ENCODE data around the gene PTGES2. TPM values are rescaled to one million over a fixed set of nuclear protein-coding genes. Genes with fewer than 3 reads are reported as not detected.

The PTGES2 gene
- total and polyA plus RNA-seq, 9 of the 15 experiments (the other 6 are each of a cell fraction or from before 2014, with no cell fraction given) = 2.4 to 196 (median 90.1) TPM

DNA sequence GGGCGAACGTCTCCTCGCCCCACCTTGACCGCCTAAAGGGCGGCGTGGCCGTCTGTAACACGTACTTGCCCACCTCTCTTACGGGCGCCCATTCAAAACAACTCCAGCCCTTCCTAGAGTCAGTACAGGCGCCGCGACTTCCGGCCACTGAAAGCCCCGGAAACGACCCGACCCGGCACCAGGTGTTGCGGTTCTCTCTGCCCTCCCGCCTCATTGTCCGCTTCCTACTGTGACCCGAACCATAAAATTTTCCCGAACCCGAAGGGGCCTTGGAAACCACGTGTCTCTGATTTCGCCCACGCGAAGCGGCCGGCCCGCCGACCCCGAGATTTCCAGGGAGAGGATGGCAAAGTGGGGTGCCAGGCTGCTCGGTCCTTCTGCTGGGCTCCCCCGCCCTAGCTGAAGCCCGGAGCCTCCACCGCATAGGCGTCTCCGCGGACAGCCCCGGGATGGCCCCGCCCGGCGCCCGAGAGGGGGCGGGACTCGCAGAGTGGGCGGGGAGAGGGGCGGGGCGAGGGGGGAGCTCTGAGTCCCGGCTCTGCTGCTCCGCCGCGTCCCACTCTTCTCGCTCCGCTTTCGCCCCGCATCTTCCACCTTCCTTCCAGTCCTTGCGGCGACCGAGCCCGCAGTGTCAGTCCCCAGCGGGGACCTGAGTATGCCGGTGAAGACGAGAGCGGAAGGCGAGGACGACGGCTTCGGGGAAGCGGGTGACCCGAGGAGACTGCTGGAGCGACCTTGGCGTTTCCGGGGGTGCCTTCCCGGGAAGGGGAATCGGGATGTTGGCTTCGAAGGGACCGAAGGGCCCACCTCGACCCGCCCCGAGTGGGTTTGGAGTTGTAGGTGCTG lies 684 bp upstream of the PTGES2 start (continued):
- TF ChIP-seq CSDE1 (IDR thresholded peaks at IDR 0.05) (no peak), ATF1 (CRISPR knock-in tag; IDR thresholded peaks at IDR 0.05) (no peak), ATF1 (tag; IDR thresholded peaks at IDR 0.05) (peak; percentile 58), RNF2 (IDR thresholded peaks at IDR 0.05) (no peak; the same call in none of the 2 replicates), MBD2 (IDR thresholded peaks at IDR 0.05; ENCODE audit: borderline replicate concordance, low read depth) (no peak), ZNF444 (CRISPR knock-in tag; IDR thresholded peaks at IDR 0.05) (no peak), ZKSCAN3 (CRISPR knock-in tag; IDR thresholded peaks at IDR 0.05) (no peak), ZNF717 (CRISPR knock-in tag; IDR thresholded peaks at IDR 0.05) (no peak), CCAR2 (IDR thresholded peaks at IDR 0.05; ENCODE audit: low read depth, low read length) (no peak), SOX6 (IDR thresholded peaks at IDR 0.05) (no peak), ZNF551 (CRISPR knock-in tag; IDR thresholded peaks at IDR 0.05) (no peak), POU5F1 (IDR thresholded peaks at IDR 0.05; ENCODE audit: borderline replicate concordance, low read depth, low read length, partially characterized antibody) (no peak), HNRNPUL1 (IDR thresholded peaks at IDR 0.05; ENCODE audit: low read length) (no peak), TSC22D4 (tag; IDR thresholded peaks at IDR 0.05) (no peak)
- TF ChIP-seq, protein P1, sequence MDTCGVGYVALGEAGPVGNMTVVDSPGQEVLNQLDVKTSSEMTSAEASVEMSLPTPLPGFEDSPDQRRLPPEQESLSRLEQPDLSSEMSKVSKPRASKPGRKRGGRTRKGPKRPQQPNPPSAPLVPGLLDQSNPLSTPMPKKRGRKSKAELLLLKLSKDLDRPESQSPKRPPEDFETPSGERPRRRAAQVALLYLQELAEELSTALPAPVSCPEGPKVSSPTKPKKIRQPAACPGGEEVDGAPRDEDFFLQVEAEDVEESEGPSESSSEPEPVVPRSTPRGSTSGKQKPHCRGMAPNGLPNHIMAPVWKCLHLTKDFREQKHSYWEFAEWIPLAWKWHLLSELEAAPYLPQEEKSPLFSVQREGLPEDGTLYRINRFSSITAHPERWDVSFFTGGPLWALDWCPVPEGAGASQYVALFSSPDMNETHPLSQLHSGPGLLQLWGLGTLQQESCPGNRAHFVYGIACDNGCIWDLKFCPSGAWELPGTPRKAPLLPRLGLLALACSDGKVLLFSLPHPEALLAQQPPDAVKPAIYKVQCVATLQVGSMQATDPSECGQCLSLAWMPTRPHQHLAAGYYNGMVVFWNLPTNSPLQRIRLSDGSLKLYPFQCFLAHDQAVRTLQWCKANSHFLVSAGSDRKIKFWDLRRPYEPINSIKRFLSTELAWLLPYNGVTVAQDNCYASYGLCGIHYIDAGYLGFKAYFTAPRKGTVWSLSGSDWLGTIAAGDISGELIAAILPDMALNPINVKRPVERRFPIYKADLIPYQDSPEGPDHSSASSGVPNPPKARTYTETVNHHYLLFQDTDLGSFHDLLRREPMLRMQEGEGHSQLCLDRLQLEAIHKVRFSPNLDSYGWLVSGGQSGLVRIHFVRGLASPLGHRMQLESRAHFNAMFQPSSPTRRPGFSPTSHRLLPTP (IDR thresholded peaks at IDR 0.05; ENCODE audit: borderline replicate concordance, extremely low read depth, insufficient read length) = no peak
- TF ChIP-seq, protein P2, sequence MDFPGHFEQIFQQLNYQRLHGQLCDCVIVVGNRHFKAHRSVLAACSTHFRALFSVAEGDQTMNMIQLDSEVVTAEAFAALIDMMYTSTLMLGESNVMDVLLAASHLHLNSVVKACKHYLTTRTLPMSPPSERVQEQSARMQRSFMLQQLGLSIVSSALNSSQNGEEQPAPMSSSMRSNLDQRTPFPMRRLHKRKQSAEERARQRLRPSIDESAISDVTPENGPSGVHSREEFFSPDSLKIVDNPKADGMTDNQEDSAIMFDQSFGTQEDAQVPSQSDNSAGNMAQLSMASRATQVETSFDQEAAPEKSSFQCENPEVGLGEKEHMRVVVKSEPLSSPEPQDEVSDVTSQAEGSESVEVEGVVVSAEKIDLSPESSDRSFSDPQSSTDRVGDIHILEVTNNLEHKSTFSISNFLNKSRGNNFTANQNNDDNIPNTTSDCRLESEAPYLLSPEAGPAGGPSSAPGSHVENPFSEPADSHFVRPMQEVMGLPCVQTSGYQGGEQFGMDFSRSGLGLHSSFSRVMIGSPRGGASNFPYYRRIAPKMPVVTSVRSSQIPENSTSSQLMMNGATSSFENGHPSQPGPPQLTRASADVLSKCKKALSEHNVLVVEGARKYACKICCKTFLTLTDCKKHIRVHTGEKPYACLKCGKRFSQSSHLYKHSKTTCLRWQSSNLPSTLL (IDR thresholded peaks at IDR 0.05) = no peak
- TF ChIP-seq, protein P3, sequence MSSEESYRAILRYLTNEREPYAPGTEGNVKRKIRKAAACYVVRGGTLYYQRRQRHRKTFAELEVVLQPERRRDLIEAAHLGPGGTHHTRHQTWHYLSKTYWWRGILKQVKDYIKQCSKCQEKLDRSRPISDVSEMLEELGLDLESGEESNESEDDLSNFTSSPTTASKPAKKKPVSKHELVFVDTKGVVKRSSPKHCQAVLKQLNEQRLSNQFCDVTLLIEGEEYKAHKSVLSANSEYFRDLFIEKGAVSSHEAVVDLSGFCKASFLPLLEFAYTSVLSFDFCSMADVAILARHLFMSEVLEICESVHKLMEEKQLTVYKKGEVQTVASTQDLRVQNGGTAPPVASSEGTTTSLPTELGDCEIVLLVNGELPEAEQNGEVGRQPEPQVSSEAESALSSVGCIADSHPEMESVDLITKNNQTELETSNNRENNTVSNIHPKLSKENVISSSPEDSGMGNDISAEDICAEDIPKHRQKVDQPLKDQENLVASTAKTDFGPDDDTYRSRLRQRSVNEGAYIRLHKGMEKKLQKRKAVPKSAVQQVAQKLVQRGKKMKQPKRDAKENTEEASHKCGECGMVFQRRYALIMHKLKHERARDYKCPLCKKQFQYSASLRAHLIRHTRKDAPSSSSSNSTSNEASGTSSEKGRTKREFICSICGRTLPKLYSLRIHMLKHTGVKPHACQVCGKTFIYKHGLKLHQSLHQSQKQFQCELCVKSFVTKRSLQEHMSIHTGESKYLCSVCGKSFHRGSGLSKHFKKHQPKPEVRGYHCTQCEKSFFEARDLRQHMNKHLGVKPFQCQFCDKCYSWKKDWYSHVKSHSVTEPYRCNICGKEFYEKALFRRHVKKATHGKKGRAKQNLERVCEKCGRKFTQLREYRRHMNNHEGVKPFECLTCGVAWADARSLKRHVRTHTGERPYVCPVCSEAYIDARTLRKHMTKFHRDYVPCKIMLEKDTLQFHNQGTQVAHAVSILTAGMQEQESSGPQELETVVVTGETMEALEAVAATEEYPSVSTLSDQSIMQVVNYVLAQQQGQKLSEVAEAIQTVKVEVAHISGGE (CRISPR knock-in tag; IDR thresholded peaks at IDR 0.05) = peak; percentile 71 to 95 (median 81); a peak in 4 of 6 replicates
- TF ChIP-seq, protein P4, sequence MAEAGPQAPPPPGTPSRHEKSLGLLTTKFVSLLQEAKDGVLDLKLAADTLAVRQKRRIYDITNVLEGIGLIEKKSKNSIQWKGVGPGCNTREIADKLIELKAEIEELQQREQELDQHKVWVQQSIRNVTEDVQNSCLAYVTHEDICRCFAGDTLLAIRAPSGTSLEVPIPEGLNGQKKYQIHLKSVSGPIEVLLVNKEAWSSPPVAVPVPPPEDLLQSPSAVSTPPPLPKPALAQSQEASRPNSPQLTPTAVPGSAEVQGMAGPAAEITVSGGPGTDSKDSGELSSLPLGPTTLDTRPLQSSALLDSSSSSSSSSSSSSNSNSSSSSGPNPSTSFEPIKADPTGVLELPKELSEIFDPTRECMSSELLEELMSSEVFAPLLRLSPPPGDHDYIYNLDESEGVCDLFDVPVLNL (CRISPR knock-in tag; IDR thresholded peaks at IDR 0.05; ENCODE audit: low read depth) = no peak
